Adrenal gland (tissue), 12 donors: ENCODE results near the gene TENT5C. TPM values are rescaled to one million over a fixed set of nuclear protein-coding genes. Genes with fewer than 3 reads are reported as not detected.

Source experiments
- DNase-seq, 7 donors: peaks; one replicate each; pipeline ENCODE4 v3.0.0-alpha.2; 2019 to 2020
- H3K27ac ChIP-seq, 5 donors: fragments of 200-600 bp; sonication (generic) in 4 of 5; 1 replicate in 3 of 5; 2 replicates in 2 of 5; pipeline versions ENCODE4 v1.5.1 to v1.8.0; 2016 to 2020; ENCODE audit warnings: mild to moderate bottlenecking in 1 of 5
- H3K27me3 ChIP-seq: fragments of 200-600 bp; 2 replicates; pipeline ENCODE4 v1.8.0; 2021
- H3K36me3 ChIP-seq, 2 donors: fragments of 200-600 bp; replicated peaks in 1 of 2; 1 replicate in 1 of 2; 2 replicates in 1 of 2; pipeline versions ENCODE4 v1.5.1 to v1.8.0; 2018 to 2022
- H3K4me1 ChIP-seq, 2 donors: fragments of 200-600 bp; replicated peaks in 1 of 2; 1 replicate in 1 of 2; 2 replicates in 1 of 2; pipeline versions ENCODE4 v1.5.1 to v1.8.0; 2018 to 2021
- H3K4me3 ChIP-seq, 4 donors: fragments of 200-600 bp; sonication (generic) in 3 of 4; one replicate each; pipeline ENCODE4 v1.5.1; 2016 to 2018
- H3K9me3 ChIP-seq, 3 donors: fragments of 200-600 bp; sonication (generic) in 1 of 3; replicated peaks in 1 of 3; 1 replicate in 2 of 3; 2 replicates in 1 of 3; pipeline versions ENCODE4 v1.5.1 to v1.8.0; 2016 to 2021
- CTCF ChIP-seq, 6 experiments: fragments of 450-650 bp in 4 of 6; fragments of 200-600 bp in 2 of 6; sonication (generic) in 1 of 6; IDR thresholded peaks; 1 replicate in 5 of 6; 2 replicates in 1 of 6; pipeline versions ENCODE4 v1.5.1 to v1.8.0; 2016 to 2021; ENCODE audit warnings: antibody characterized with exemption in 6 of 6, mild to moderate bottlenecking in 2 of 6, moderate library complexity in 1 of 6
- POLR2A ChIP-seq, 2 donors: fragments of 450-650 bp; IDR thresholded peaks; one replicate each; pipeline ENCODE4 v1.6.1; 2017; ENCODE audit warnings: antibody characterized with exemption in 2 of 2, mild to moderate bottlenecking in 2 of 2, moderate library complexity in 1 of 2
- WGBS, 4 donors: extraction: QIAGEN DNeasy Blood & Tissue Kit in 2 of 4; methylation state at CpG; one replicate each; pipeline versions ENCODE4 v1.1.5 to v1.1.7; 2013 to 2017; 5-methylcytosine and 5-hydroxymethylcytosine counted together
- intact Hi-C, 2 donors: fragments of 100-400 bp; cut with DNase I; formaldehyde crosslinking; loops; one replicate each; pipeline versions ENCODE4 v1.14.1 to v1.15.0; 2022 to 2023
- polyA plus RNA-seq, 3 donors: library from polyadenylated mRNA; stranded (reverse); fragments of 200-250 nt in 2 of 3; fragments of 350-450 nt in 1 of 3; fragmentation: Illumina TruSeq in 1 of 3; extraction: RNeasy Lipid Tissue Mini Kit (QIAGEN cat#74804) in 1 of 3; gene quantifications; one replicate each; pipeline ENCODE4 v1.2.3, GENCODE V29; 2013 to 2014
- total RNA-seq, 9 donors: library from RNA; depleted of rRNA in 4 of 9; stranded (reverse); fragments of >200 nt in 4 of 9; fragments of 120-200 nt in 1 of 9; fragmentation: NEBNext Ultra II Directional in 1 of 9; extraction: Animal tissue kit (Norgen Biotek cat#: 25700) in 1 of 9; gene quantifications; one replicate each; pipeline versions ENCODE4 v1.1.0 to v1.2.4, GENCODE V29; 2013 to 2023
- donor health status: healthy with polysubstance abuse.
- donor health status: Bipolar disorder and iron deficiency.
- donor health status: DM: yes; HTN: yes; CAD: no.
- donor health status: DM: no; HTN: no; CAD: no.
- donor health status: DM: no; HTN: no; CAD: no.
- donor health status: DM: yes; HTN: yes; CAD: no.

The TENT5C gene
- total and polyA plus RNA-seq, 12 donors = 0.54 to 8.5 (median 2.0) TPM

DNA sequence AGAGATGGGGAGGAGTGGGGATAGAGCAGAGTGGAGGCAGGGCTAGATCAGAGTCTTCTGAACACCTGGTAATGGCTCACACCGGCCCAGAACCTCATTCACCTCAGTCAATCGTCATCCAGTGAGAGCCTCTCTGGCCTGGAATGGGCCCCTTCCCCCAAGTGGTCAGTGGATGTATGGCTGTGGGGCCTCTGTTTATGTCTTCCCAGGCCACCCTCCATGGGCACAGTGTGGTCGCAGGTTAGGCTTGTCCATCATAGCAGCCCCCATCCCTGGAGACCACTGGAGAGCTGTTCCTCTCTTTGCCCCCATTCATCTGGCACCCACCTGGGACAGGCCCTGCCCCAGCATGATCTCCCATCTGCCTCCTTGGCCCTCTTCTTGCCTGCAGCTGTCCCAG, 29.6 kb upstream of the TENT5C start:
- Histone ChIP-seq H3K4me1 (no peaks in the 10 kb centered on the region), H3K4me3 (no peak overlapping the region), H3K36me3 (no peaks in the 10 kb centered on the region), H3K27ac (no peak overlapping the region), H3K27me3 (no peaks in the 10 kb centered on the region), H3K9me3 (no peaks in the 10 kb centered on the region)
- WGBS, 4 donors = 86 to 97% (median 91%) methylated on average over 2 to 3 of the region's 3 CpGs
- intact Hi-C loops = no loop called here
- no peak for DNase-seq
- TF ChIP-seq CTCF (IDR thresholded peaks at IDR 0.05) = no peak
- TF ChIP-seq POLR2A (IDR thresholded peaks at IDR 0.05) = no peak

DNA sequence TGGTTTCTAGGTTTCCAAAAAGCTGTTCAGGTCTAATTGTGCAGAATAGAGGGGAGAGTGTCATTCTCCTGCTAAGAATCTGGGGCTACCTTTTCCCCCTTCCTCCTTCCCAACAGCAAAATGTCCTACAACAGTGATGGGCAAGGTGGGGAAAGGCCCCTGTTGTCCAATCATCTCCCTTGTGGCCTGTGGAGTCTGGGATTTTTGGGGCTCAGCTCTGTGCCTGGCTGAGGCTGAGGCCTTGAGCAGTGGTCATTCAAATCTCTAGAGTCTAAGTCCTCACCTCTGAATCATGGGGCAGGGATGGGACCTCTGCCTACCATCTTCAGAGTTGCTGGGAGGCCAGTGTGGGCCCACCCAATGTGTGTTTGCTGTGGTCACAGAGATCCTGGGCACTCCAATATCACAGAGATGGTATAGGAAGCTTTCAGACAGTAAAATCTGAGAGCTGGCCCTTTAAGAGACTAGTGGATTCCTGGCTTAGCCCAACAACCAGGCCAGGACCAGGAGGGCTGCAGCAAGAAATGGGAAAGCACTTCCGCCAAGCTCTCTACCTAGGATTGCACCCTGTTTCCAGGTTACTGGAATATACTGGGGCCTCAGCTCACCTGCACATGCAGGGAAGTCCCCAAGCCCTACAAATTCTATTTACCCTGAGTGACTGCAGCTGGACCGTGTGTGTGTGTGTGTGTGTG, 28.5 kb upstream of the TENT5C start:
- WGBS, 4 donors = 81 to 94% (median 83%) methylated on average over 2 of the region's 2 CpGs; no CpG with 5 or more reads in 1 of the 4 donors
- TF ChIP-seq POLR2A (IDR thresholded peaks at IDR 0.05) = no peak
- no peak for TF ChIP-seq CTCF (IDR thresholded peaks at IDR 0.05)
- Histone ChIP-seq H3K4me3 (no peak overlapping the region), H3K4me1 (no peaks in the 10 kb centered on the region), H3K36me3 (no peaks in the 10 kb centered on the region), H3K27me3 (no peaks in the 10 kb centered on the region), H3K9me3 (no peaks in the 10 kb centered on the region), H3K27ac (no peak overlapping the region)
- intact Hi-C loops = no loop called here
- DNase-seq = no peak

DNA sequence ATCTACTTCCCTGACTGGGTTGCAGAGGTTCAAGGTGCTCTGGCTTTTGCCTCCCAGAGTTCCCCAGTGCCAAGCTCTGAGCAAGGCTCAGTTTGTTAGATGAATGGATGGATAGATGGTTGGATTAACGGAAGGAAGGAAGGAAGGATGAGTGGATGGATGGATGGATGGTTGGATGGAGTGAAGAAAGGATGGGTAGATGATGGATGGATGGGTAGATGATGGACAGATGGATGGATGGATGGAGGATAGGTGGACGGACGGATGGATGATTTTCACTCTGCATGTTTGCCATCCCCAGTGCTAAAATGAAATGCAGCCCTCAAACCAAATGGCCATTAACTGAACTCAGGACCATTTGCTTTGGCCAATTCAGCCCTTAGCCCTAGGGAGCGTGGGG, 27.4 kb upstream of the TENT5C start:
- DNase-seq = no peak
- no peak overlapping the region for H3K27ac ChIP-seq
- H3K4me3 ChIP-seq = no peak overlapping the region
- TF ChIP-seq POLR2A (IDR thresholded peaks at IDR 0.05) (no peak), CTCF (IDR thresholded peaks at IDR 0.05) (no peak)
- no peaks in the 10 kb centered on the region for H3K4me1 ChIP-seq
- intact Hi-C loops = no loop called here
- H3K9me3 ChIP-seq = no peaks in the 10 kb centered on the region
- H3K27me3 ChIP-seq = no peaks in the 10 kb centered on the region
- WGBS, 4 donors = 85 to 91% (median 88%) methylated on average over 4 of the region's 4 CpGs
- H3K36me3 ChIP-seq = no peaks in the 10 kb centered on the region

- no peak for DNase-seq
Measured at GRCh38 chr1:117579221-117579906, 26.5 kb upstream of the TENT5C start.

More at GRCh38 chr1:117579221-117579906, 26.5 kb upstream of the TENT5C start:
- Histone ChIP-seq H3K9me3 (no peaks in the 10 kb centered on the region), H3K4me1 (no peaks in the 10 kb centered on the region), H3K27ac (no peak overlapping the region), H3K4me3 (no peak overlapping the region), H3K36me3 (no peaks in the 10 kb centered on the region), H3K27me3 (no peaks in the 10 kb centered on the region)
- intact Hi-C loops = no loop called here
- TF ChIP-seq CTCF (IDR thresholded peaks at IDR 0.05) (no peak), POLR2A (IDR thresholded peaks at IDR 0.05) (no peak)
- 80 to 88% (median 84%) methylated on average over 8 to 10 of the region's 10 CpGs for WGBS, 4 donors
